ENCODE results near the gene TBC1D4.
"Not testable (repeated sequence)": the region's sequence is repeated elsewhere in the genome, so short reads cannot be mapped to it uniquely, and the experiment has no call there.

TBC1D4 gene

DNA sequence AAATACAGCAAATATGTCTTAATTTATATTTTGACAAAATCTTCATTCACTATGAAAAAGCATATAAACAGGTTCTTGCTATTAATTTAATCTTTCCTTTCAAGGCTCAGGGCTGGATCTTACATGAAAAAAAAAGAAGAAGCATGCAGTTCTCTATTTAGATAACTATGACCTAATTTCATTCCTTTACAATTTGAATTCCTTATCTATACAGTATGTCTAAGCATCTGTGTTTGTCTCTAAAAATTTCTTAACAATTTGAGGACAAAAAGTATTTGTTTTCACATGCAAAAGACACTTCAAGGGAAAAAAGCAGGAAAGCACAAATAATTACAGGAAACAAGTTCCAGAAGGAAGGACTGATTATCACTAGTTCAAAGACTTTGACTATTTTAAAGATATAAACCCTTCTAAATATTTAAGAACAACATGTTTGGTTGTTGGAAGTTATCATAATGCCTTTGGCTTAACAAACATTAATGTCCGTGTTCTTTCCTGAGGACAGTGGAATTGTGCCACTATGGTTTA lies 157.5 kb downstream of the TBC1D4 start:
- no peak for DNase-seq (ENCODE audit: low read depth in 2 of 2)

DNA sequence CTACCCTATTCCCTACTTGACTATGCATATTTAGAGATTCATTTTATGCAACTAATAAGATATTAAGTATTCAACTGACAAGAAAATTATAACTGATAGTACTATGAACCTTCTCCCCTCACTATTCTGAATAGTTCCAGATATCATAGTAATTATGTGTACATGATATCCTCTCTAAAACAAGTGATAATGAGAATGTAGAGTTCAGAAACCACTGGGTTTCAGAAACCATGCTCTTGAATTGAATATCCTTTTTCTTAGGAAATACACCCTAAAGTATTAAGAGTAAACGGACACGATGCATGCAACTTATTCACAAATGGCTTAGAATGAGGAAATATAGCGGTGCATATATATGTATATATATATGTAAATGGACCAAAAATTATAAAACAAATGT lies 160.9 kb downstream of the TBC1D4 start:
- no peak for DNase-seq (ENCODE audit: low read depth in 2 of 2)

DNA sequence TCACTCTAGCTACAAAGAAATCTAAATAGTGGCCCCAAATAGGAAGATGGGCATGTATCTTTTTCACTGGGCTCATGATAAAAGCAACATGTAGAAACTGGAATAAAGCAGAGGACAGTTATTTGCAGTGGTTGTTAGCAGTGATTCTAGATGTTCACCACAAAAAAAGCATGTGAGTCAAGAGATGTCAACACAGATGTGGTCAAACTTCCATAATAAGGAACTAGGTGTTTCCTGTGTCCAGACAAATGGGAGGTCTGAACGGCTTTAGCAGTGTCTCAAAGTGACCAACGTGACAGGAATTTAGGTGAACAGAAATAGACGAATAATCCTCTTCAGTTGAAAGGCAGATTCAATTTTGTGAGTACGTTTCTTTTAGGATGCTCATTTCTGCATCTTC lies 162.7 kb downstream of the TBC1D4 start:
- no peak for DNase-seq (ENCODE audit: low read depth in 2 of 2)

DNA sequence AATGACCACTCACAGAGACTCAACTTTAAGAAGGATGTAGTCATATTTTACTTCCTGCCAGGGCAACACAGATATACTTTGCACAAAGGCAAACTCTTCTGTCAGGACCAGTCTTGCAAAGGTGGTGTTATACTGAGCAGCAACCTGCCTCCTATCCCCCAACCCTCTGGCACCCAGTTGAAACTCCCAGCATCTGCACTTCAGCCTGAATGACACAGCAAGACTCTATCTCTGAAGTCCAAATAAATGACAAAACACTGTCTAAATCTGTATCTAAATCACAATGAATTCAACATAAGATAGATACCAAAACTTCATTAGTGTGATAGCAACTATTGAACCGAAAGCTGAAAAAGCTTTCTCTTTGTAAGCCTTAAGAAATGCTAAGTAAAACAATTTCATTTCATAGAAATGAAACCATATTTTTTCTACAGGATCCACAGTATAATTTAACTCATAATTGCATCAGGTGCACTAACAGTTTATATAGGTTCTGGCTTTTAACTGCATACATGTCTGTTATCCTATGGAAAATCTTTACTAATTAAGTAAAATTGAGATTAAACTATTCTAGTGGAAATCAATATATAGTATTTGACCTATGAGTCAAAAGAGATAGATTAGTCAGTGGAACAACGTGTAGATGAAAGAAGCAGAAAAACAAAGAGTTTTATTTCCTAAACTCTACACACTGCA lies 163.7 kb downstream of the TBC1D4 start:
- no peak for DNase-seq (ENCODE audit: low read depth in 2 of 2)

DNA sequence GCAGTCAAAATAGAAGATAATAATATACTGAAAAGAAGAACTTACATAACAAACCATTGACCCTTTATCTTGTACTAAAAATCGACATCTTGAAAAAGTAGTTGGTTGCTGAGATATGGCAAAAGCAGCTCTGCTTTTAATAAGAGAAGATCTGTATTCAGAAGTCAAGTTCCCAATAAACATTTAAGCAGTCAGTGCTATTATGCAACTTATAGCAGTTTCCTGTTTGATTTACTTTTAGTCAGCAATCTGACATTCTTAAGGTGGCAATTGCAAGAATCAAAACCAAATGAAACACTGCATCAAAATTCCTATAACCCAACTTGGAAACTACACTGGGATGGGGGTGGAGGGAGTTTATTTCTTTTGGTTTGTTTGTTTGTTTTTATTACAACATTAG lies 165.5 kb downstream of the TBC1D4 start:
- DNase-seq (ENCODE audit: low read depth in 2 of 2) = no peak

DNA sequence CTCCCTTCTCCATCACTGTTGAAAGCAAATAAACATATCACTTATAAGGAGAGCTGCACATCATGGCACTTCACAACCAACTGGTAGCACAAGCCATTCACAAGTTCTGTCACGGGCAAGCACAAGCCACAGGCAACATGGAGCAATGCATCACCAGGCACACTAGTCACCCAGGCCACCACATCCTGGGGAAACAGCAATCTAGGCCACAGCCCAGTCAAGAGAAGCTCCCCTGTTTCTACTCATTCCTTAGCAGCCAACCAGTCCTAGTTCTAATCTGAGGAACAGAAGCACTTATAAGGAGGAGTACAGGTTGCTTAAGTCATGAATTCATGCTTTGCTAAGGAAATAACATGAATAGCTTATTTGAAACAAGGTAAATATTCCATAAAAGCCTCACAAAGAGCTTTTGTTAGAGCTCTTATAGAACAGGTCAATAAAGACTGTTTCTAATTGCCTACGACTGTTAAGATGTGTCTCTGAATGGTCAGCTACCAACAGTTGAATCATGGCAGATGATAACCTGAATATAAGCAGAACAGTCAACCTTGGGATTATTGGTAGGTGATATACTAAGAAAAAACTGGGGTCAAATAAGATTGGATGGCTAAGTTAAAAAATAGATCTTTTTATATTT lies 169.0 kb downstream of the TBC1D4 start:
- peak; percentile 39 to 49 for DNase-seq (ENCODE audit: low read depth in 2 of 2)

DNA sequence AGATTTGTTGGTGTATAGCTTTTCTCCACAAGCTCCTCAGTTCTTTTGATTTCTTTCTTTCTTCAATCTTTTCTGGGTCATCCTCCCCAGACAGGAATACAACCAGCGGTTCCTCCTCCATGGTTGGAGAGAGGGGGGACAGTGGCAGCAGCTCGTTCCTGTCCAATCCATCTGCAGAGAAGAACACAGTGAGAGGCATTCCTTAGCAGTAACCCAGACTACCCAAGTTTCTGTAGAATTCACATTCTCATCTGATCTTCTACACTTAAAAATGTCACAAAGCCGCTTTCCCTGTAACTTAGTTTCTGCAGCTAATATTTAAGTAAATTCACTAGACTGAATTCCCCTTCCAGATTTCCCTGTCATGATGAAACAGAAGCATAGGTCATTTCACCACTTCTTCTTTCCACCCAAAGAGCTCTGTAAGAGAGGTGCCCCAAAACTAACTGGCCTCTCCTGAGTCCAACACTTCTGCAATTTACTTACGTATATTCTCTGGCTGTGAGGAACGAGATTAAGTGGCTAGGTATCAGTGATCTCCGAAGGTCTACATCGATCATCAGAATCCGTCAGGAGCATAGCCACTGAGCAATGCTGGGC lies 171.9 kb downstream of the TBC1D4 start:
- no peak for DNase-seq (ENCODE audit: low read depth in 2 of 2)

DNA sequence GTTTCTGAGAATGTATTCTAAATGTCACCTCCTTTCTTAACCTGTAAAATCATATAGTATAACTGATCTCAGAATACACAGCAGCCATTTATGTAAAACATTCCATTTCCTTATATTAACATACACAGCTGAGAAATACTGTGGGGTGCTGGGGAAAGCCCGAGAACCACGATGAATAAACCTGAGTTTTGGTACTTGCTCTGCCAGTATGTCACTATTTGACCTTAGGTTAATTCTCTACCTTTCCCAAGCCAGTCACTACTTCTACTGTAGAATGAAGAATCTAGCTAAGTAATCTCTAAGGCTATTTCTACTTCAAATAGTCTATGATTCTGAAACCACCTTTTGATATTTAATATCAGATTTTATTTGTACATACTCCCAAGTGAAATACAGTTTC lies 173.7 kb downstream of the TBC1D4 start:
- peak in 1 of 2 donors; percentile 20 for DNase-seq (ENCODE audit: low read depth in 2 of 2)

DNA sequence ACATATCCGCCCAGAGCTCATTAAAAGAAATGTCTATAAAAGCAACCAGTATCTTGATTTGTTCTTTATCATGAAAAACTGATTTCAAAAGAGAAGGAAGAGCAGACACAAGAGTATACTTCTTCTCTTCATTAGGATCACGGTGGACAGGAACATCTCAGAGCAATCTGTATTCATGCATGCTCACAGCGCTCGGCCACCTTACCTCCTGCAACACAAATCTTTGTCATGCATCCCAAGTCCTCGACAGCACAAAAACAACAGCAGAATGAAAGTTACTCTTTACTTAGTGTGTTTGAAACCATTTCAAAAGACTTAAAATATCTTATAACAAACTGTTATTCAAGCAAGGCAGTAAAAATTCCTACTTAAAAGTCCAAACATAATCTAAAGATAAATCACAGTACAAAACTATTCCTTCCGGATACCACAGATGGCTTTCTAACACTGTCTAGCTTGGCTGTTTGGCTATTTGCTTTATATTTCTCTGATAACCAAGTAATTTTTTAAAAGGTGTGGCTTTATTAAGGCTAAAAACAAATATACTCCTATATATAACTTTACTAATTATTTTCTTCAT lies 174.5 kb downstream of the TBC1D4 start:
- no peak for DNase-seq (ENCODE audit: low read depth in 2 of 2)

DNA sequence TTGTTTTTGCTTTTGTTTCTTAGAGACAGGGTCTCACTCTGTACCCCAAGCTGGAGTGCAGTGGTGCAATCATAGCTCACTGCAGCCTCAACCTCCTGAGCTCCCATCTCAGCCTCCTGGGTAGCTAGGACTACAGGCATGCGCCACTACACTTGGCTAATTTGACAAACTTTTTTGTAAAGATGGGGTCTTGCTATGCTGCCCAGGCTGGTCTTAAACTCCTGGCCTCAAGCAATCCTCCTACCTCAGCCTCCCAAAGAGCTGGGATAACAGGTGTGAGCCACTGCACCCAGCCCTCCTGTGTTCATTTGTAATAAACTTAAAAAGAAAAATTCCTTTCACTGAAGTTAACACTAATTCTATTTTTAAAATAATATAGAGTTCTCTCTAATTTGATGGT lies 175.0 kb downstream of the TBC1D4 start:
- DNase-seq (ENCODE audit: low read depth in 2 of 2) = not testable (repeated sequence)

DNA sequence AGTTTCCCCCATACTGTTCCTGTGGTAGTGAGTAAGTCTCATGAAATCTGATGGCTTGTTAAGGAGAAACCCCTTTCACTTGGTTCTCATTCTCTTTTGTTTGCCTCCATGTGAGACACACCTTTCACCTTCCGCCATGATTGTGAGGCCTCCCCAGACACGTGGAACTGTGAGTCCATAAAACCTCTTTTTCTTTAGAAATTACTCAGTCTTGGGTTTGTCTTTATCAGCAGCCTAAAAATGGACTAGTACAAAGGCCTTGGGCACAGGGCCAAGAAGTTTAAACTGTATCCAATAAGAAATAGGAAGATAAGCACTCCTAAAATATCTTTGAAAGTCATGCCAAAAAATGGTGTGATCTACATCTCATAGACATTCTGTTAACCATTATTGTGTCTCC lies 176.9 kb downstream of the TBC1D4 start:
- DNase-seq (ENCODE audit: low read depth in 2 of 2) = no peak

DNA sequence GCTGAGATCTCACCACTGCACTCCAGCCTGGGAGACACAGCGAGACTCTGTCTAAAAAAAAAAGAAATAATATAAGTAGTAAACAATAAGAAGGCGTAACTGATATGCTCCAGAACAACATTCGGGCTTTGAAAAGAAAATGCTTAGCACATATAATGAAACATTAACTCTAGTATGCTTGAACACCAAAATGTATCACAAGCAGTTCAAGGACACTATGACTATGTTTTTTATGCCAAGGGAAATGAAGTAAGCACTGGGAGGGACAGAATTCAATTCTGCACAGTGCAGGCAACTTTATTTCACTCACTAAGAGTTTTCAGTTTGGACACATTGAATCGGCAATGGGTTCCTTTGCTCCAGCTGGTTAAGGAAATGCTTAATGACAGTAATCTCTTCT lies 178.7 kb downstream of the TBC1D4 start:
- DNase-seq (ENCODE audit: low read depth in 2 of 2) = no peak

DNA sequence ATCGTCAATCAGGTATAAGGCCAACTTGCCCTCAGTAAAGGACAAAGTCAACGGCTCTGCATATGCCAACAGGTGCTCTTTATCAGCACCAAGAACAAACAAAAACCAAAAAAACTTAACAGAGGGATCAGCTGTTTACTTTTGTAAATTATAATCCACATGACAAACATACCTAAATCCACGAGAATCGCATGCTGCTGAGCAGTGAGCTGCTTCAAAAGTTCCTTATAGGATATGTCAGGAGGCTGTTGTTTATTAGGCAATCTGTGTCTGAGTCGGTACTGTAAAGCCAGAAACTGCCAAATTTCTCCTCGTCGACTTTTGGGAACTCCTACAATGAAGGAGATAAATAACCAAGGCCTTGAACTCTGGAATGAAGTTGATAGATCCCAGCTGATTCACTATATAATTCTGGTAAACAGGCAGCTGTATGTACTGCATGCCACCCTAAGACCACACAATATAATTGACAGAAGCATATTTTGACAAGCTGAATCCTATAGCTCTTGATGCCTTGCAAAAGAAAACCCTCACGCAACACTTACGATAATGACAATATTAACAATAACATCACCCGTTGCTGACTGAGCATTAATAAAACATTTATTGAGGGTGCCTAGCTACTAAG lies 179.8 kb downstream of the TBC1D4 start:
- no peak for DNase-seq (ENCODE audit: low read depth in 2 of 2)

DNA sequence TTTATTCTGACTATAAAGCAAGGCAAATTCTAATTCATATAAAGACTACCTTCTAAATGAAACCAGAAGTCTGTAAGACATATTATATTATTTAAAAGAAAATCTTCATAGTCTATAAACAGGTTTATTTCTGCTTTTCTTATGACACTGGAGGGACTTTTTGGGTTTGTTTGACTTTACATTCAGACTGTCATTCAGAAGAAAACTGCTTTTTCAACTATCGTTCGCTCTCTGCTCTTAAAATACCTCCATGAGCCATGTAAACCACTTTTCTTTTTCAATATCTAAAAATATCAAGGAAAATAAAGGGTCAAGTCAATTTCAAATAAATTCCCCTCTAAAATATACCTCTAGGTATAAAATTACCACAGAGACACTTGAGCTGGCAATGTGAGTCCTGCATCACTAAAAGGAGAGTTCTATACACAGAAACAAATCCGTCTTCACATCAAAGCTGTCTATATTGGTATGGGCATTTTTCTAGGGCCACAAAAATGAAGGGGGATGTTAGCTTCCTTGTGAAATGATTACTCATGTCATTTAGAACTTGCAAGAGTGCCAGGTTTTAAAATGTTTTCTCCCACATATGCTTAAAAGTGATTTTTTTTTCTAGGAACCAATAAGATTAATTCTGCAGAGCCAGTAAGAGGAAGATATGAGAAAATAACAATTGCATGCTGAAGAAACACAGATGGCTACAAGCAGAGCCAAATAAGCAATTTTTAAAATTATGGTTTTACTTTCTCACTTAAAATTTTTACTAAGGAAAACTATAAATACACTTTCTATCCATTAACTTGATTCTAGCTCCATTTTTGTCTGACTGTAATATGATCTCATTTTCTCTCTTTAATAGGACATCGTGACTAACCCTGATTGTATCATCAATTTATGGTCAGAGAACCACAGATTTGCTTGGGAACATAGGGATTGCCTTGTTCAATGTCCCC lies 181.8 kb downstream of the TBC1D4 start:
- no peak for DNase-seq (ENCODE audit: low read depth in 2 of 2)

DNA sequence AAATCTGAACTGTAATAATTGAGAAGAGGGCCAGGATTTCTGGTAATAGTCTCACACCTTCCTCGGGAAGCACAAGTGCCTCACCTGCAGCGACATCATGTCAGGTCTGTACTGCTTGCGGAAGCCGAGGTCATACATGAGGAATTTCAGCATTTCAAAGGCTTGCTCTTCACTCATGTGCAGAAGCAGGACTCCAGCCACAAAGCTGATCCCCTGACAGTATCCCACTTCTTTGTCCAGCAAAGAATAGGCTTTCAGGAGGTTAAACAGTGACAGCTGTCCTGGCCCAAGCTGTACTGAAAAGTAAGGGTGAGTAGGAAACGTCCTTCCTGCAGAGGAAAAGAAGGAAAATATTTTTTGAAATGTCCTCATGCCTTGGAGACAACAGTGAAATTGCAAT lies 182.7 kb downstream of the TBC1D4 start:
- DNase-seq (ENCODE audit: low read depth in 2 of 2) = no peak

DNA sequence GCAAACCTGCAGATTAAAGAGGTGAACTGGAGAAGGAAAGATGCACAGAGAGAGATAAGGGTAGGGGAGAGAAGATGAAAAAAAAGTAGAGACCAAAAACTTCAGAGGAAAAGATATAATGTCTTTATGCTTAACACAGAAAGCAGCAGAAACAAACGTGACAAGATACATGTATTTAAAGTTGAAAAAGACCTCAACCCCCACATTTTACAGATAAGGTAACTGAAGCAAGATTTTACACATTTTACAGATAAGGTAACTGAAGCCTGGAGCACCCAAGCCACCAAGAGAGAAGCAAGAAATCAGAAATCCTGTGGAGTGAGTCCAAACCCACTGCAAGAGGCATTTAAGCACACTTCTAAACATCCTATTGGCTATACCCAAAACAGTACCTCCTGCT lies 185.3 kb downstream of the TBC1D4 start:
- no peak for DNase-seq (ENCODE audit: low read depth in 2 of 2)

DNA sequence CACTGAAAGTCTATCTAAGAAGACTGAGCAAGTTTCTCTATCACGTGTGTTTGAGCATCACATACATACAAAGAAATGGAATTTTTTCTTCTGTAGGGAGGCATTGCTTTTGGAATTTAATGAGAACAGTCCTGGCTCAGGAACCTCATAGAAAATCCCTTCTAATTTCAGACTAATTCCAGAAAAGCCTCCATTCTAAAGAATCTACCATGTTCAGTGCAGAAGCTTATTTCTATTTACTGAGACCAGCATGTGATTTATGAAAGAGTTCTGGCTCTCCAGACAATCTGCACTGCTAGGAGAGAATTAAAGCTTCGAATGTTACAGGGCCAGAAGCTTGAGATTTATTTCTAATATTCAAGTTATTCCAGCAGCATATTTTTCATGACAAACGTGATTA lies 186.8 kb downstream of the TBC1D4 start:
- DNase-seq (ENCODE audit: low read depth in 2 of 2) = no peak

DNA sequence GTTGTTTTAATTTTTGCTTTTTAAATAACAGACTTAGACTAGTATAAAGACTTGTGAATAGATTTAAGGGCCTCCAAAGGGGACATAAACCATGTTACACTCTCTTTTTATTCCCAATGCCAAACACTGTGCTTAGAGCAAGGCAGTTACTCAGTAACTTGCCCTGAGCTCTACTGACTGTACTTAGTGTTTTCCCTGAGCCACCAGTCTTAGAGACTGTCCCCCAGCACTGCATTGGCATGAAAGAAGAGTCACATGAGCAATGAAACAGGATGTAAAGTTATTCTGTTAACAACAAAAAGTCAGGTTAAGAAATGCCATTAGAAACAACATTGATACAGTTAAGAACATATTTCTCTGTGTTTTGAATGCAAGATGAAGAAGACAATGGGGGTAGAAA lies 187.9 kb downstream of the TBC1D4 start:
- no peak for DNase-seq (ENCODE audit: low read depth in 2 of 2)

DNA sequence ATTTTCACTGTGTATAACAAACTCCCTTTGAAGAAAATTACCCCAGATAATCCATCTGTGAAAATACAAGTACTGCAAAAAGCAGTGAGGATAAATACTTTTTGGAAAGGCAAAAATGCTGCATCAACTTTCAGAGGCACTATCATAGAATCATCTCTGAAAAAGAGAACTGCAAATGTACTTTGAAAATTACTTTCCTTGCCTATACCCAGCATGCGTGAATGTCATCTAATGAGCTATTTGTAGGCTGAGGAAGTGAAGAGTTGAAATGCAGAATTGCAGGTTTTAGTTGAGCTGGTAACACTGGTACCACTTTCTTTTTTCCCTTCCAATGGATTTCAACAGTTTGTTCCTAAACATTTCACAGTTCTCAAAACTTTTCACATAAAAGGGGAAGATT lies 196.7 kb downstream of the TBC1D4 start:
- DNase-seq (ENCODE audit: low read depth in 2 of 2) = no peak

DNA sequence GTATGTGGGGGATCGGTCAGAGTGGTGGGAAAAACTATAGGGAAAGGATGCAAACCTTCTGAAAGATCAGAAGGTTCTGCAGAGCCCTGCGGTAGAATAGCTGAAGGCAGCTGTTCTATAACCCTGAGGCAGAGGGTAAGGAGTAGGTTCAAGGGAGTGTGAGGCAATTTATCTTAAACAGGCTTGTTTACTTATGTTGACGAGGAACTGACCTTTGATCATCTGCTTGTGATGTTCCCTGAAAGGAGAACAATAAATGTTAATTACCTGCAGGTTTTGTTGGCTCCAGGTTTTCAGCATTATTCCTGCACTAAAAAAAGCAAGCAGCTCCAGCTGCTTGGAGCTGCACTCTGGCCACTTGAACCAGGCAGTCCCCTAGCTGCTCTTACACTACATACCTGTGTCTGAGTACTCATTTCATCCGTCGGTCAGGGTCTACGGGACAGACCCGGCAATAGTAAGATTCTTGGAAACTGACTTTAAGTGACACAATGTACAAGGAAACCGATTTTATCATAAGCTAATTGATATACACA lies 202.1 kb downstream of the TBC1D4 start:
- DNase-seq (ENCODE audit: low read depth in 2 of 2) = no peak

DNA sequence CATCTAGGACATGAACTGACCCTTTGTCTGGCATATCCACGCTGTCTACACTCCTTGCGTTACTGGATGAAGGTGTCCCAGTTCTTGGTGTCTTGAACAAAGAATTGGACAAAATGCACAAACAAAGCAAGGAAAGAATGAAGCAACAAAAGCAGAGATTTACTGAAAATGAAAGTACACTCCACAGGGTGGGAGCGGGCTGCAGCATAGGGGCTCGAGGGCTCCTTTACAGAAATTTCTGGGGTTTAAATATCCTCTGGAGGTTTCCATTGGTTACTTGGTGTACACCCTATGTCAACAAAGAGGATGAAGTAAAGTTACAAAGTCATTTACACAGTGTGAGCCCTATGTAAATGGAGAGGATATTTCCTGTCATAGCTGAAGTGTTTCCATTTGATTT lies 208.3 kb downstream of the TBC1D4 start:
- not testable (repeated sequence) for DNase-seq (ENCODE audit: low read depth in 2 of 2)

Data from stimulated activated CD4-positive, alpha-beta T cell treated with anti-CD3 and anti-CD28 coated beads, Interleukin-4, amount 100 ng/mL, for 48 hours (primary cell).